H1 (cell line): Measurements from ENCODE around the gene BCAS4. TPM values are rescaled to one million over a fixed set of nuclear protein-coding genes. Genes with fewer than 3 reads are reported as not detected.

Experiments
- CTCF ChIA-PET: fragments of 300-600 bp; sonication (Branson Sonifier 250); formaldehyde crosslinking; loops from one replicate; lab custom pipeline; 2021; ENCODE audit not compliant: partially characterized antibody; lab: Charles Lee
- POLR2A ChIA-PET: fragments of 300-600 bp; sonication (Branson Sonifier 250); formaldehyde crosslinking; loops from one replicate; lab custom pipeline; 2021; ENCODE audit warnings: inconsistent platforms; ENCODE audit not compliant: partially characterized antibody; lab: Charles Lee
- DNase-seq, 2 experiments: peaks; one replicate each; pipeline versions ENCODE4 v3.0.0 to v3.0.0-alpha.2; 2010 to 2022; ENCODE audit warnings: low spot score in 2 of 2, low read depth in 1 of 2, mixed read lengths in 1 of 2
- FAIRE-seq: peaks from 2 replicates; lab custom pipeline; 2011; peaks lifted over from hg19 to GRCh38; lab: Jason Lieb, UNC
- H2AFZ ChIP-seq: 2 replicates; pipeline ENCODE4 v1.8.1; 2012; ENCODE audit warnings: low read length, inconsistent platforms
- H2AK5ac ChIP-seq: 2 replicates; pipeline ENCODE4 v1.6.1; 2013; ENCODE audit warnings: low read depth, low read length
- H2BK120ac ChIP-seq: replicated peaks from 2 replicates; pipeline ENCODE3; 2013; ENCODE audit warnings: low read depth, low read length, inconsistent platforms
- H2BK12ac ChIP-seq: 2 replicates; pipeline ENCODE4 v1.6.1; 2013; ENCODE audit warnings: low read depth, low read length
- H2BK15ac ChIP-seq: 2 replicates; pipeline ENCODE4 v1.6.1; 2013; ENCODE audit warnings: low read length
- H2BK20ac ChIP-seq: 2 replicates; pipeline ENCODE4 v1.6.1; 2013; ENCODE audit warnings: low read length
- H2BK5ac ChIP-seq: 2 replicates; pipeline ENCODE4 v1.6.1; 2013; ENCODE audit warnings: low read depth, low read length
- H3K14ac ChIP-seq: 2 replicates; pipeline ENCODE4 v1.6.1; 2013; ENCODE audit warnings: inconsistent platforms; ENCODE audit not compliant: insufficient read length
- H3K18ac ChIP-seq: 2 replicates; pipeline ENCODE4 v1.6.1; 2013; ENCODE audit warnings: low read length; ENCODE audit errors: extremely low read depth
- H3K23ac ChIP-seq: 2 replicates; pipeline ENCODE4 v1.6.1; 2013; ENCODE audit warnings: inconsistent platforms; ENCODE audit not compliant: insufficient read length
- H3K23me2 ChIP-seq: 2 replicates; pipeline ENCODE4 v1.6.1; 2013; ENCODE audit warnings: low read depth, low read length
- H3K27ac ChIP-seq: 2 replicates; pipeline ENCODE4 v1.6.1; 2011; ENCODE audit warnings: low read depth, low read length, inconsistent platforms
- H3K27me3 ChIP-seq, 4 experiments: replicated peaks in 1 of 4; 1 replicate in 1 of 4; 2 replicates in 3 of 4; pipeline versions ENCODE4 v1.6.1 to v1.8.1; 2011 to 2013; ENCODE audit warnings: low read length in 3 of 4, mild to moderate bottlenecking in 3 of 4, inconsistent platforms in 2 of 4, mixed read lengths in 2 of 4, moderate library complexity in 1 of 4; ENCODE audit not compliant: control insufficient read depth in 3 of 4, insufficient read depth in 3 of 4; ENCODE audit errors: extremely low read depth in 1 of 4
- H3K36me3 ChIP-seq, 4 experiments: 2 replicates each; pipeline versions ENCODE4 v1.6.1 to v1.8.1; 2011 to 2013; ENCODE audit warnings: mild to moderate bottlenecking in 4 of 4, low read length in 3 of 4, moderate library complexity in 2 of 4, control low read depth in 1 of 4, inconsistent platforms in 1 of 4; ENCODE audit not compliant: insufficient read depth in 4 of 4, control insufficient read depth in 2 of 4
- H3K4ac ChIP-seq: replicated peaks from 2 replicates; pipeline ENCODE3; 2013; ENCODE audit warnings: low read length, low read depth, mixed read lengths, inconsistent platforms; ENCODE audit not compliant: insufficient read length
- H3K4me1 ChIP-seq, 4 experiments: replicated peaks in 1 of 4; 1 replicate in 1 of 4; 2 replicates in 3 of 4; pipeline versions ENCODE4 v1.6.1 to v1.8.1; 2011 to 2013; ENCODE audit warnings: low read length in 3 of 4, inconsistent platforms in 2 of 4, mixed read lengths in 1 of 4; ENCODE audit not compliant: insufficient read depth in 4 of 4, control insufficient read depth in 3 of 4
- H3K4me2 ChIP-seq, 2 experiments: 2 replicates each; pipeline versions ENCODE4 v1.6.1 to v1.8.1; 2011 to 2013; ENCODE audit warnings: low read depth in 2 of 2, low read length in 2 of 2, control low read depth in 1 of 2, inconsistent platforms in 1 of 2, mild to moderate bottlenecking in 1 of 2; ENCODE audit not compliant: insufficient read depth in 1 of 2
- H3K4me3 ChIP-seq, 4 experiments: fragments of 200-600, 300-600 bp in 1 of 4; sonication (generic), shearing (Covaris generic), sonication (Bioruptor Twin) in 1 of 4; 2 replicates each; pipeline versions ENCODE4 v1.5.1 to v1.8.1; 2011 to 2016; ENCODE audit warnings: low read length in 4 of 4, low read depth in 3 of 4, control low read depth in 2 of 4, inconsistent platforms in 2 of 4, mild to moderate bottlenecking in 2 of 4, mixed read lengths in 1 of 4, moderate library complexity in 1 of 4; ENCODE audit not compliant: insufficient read depth in 2 of 4; ENCODE audit errors: extremely low read depth in 1 of 4
- H3K56ac ChIP-seq: replicated peaks from 2 replicates; pipeline ENCODE3; 2013; ENCODE audit warnings: low read depth, mild to moderate bottlenecking, mixed read lengths, low read length, inconsistent platforms; ENCODE audit not compliant: insufficient read length
- H3K79me1 ChIP-seq: 2 replicates; pipeline ENCODE4 v1.6.1; 2013; ENCODE audit warnings: low read depth, low read length, control low read depth
- H3K79me2 ChIP-seq, 2 experiments: 2 replicates each; pipeline versions ENCODE4 v1.6.1 to v1.8.1; 2012 to 2013; ENCODE audit warnings: low read length in 2 of 2, mild to moderate bottlenecking in 2 of 2, inconsistent platforms in 1 of 2; ENCODE audit not compliant: insufficient read depth in 2 of 2, control insufficient read depth in 1 of 2
- H3K9ac ChIP-seq, 4 experiments: replicated peaks in 1 of 4; 1 replicate in 1 of 4; 2 replicates in 3 of 4; pipeline versions ENCODE4 v1.6.1 to v1.8.1; 2011 to 2013; ENCODE audit warnings: low read depth in 3 of 4, low read length in 3 of 4, control low read depth in 2 of 4, mild to moderate bottlenecking in 2 of 4, moderate library complexity in 2 of 4, inconsistent platforms in 1 of 4; ENCODE audit errors: extremely low read depth in 1 of 4
- H3K9me3 ChIP-seq, 2 experiments: 2 replicates each; pipeline versions ENCODE4 v1.6.1 to v1.8.1; 2012 to 2013; ENCODE audit warnings: mild to moderate bottlenecking in 2 of 2, moderate library complexity in 2 of 2, control low read depth in 1 of 2, inconsistent platforms in 1 of 2, low read depth in 1 of 2, low read length in 1 of 2, mixed read lengths in 1 of 2; ENCODE audit not compliant: insufficient read depth in 2 of 2
- H4K20me1 ChIP-seq, 2 experiments: replicated peaks in 1 of 2; 2 replicates each; pipeline versions ENCODE3 to v1.8.1; 2011 to 2013; ENCODE audit warnings: inconsistent platforms in 2 of 2, low read length in 2 of 2, mild to moderate bottlenecking in 1 of 2; ENCODE audit not compliant: insufficient read depth in 2 of 2, control insufficient read depth in 1 of 2
- H4K5ac ChIP-seq: 2 replicates; pipeline ENCODE4 v1.6.1; 2013; ENCODE audit warnings: low read length, low read depth, mixed read lengths, inconsistent platforms; ENCODE audit not compliant: insufficient read length
- H4K8ac ChIP-seq: 2 replicates; pipeline ENCODE4 v1.8.0; 2013; ENCODE audit warnings: mild to moderate bottlenecking, moderate library complexity, low read length, inconsistent platforms; ENCODE audit not compliant: insufficient read depth; ENCODE audit errors: extremely low read depth
- H4K91ac ChIP-seq: replicated peaks from 2 replicates; pipeline ENCODE3; 2013; ENCODE audit warnings: low read length, mixed read lengths, inconsistent platforms; ENCODE audit not compliant: insufficient read length
- E2F6 ChIP-seq: IDR thresholded peaks from 2 replicates; pipeline ENCODE4 v1.6.1; 2012; ENCODE audit warnings: inconsistent platforms
- GABPA ChIP-seq: IDR thresholded peaks from 2 replicates; pipeline ENCODE4 v1.6.1; 2011; ENCODE audit warnings: mild to moderate bottlenecking, low read length, moderate library complexity, borderline replicate concordance; ENCODE audit not compliant: insufficient read depth
- KDM1A ChIP-seq: fragments of 200-600, 300-600 bp; sonication (generic); IDR thresholded peaks from 2 replicates; pipeline ENCODE4 v1.7.1; 2016; ENCODE audit warnings: mild to moderate bottlenecking, low read length, borderline replicate concordance
- KDM5A ChIP-seq: fragments of 200-600 bp; IDR thresholded peaks from 2 replicates; pipeline ENCODE4 v1.7.1; 2012; ENCODE audit warnings: mild to moderate bottlenecking, low read length, inconsistent platforms, mixed read lengths
- NANOG ChIP-seq: IDR thresholded peaks from 2 replicates; pipeline ENCODE4 v1.6.1; 2011; ENCODE audit warnings: low read length, low read depth, mild to moderate bottlenecking, inconsistent platforms; ENCODE audit not compliant: insufficient read depth, poor library complexity, severe bottlenecking
- RBBP5 ChIP-seq: IDR thresholded peaks from 2 replicates; pipeline ENCODE4 v1.7.1; 2012; ENCODE audit warnings: low read depth, mild to moderate bottlenecking, inconsistent platforms, low read length, moderate library complexity, borderline replicate concordance
- SIX5 ChIP-seq: IDR thresholded peaks from 2 replicates; pipeline ENCODE4 v1.6.1; 2011; ENCODE audit warnings: mild to moderate bottlenecking, low read depth, low read length
- TAF7 ChIP-seq: optimal IDR thresholded peaks from 2 replicates; pipeline ENCODE3; 2011; ENCODE audit warnings: low read depth, mild to moderate bottlenecking, inconsistent platforms, low read length, moderate library complexity, borderline replicate concordance
- WGBS, 2 experiments: shearing (Covaris generic) in 1 of 2; methylation state at CpG; one replicate each; pipeline versions ENCODE4 v1.1.6 to v1.1.7; 2013 to 2015; ENCODE audit warnings: low lambda C conversion rate in 2 of 2, mixed read lengths in 2 of 2, inconsistent platforms in 1 of 2, low coverage in 1 of 2, missing lambda C conversion rate in 1 of 2; ENCODE audit not compliant: insufficient replicate concordance in 2 of 2, insufficient coverage in 1 of 2, insufficient read length in 1 of 2; ENCODE audit errors: extremely low coverage in 1 of 2, missing lambda C conversion rate in 1 of 2; 5-methylcytosine and 5-hydroxymethylcytosine counted together
- polyA plus RNA-seq, 7 experiments: library from polyadenylated mRNA; depleted of rRNA in 3 of 7; stranded (reverse) in 5 of 7; unstranded in 2 of 7; fragments of >200 nt in 5 of 7; fragments of 200-250 nt in 2 of 7; gene quantifications; 1 replicate in 5 of 7; 2 replicates in 1 of 7; 4 replicates in 1 of 7; pipeline versions ENCODE4 v1.2.1 to v1.2.3, GENCODE V29; 2011 to 2013; ENCODE audit warnings: missing spikeins in 2 of 7, mixed read lengths in 2 of 7
- total RNA-seq: library from RNA; stranded (reverse); fragmentation: NEBNext Ultra II Directional; extraction: Animal tissue kit (Norgen Biotek cat#: 25700); gene quantifications from 2 replicates; pipeline ENCODE4 v1.2.1, GENCODE V29; 2021

The BCAS4 gene
- total and polyA plus RNA-seq, 2 of the 8 experiments (the other 6 are each of a cell fraction or from before 2014, with no cell fraction given): 21.2 to 23.6 TPM

GRCh38 chr20:50845566-50846215 is 50.8 kb downstream of the BCAS4 start:
- H4K91ac ChIP-seq: no peak overlapping the region
- no peaks in the 10 kb centered on the region for H3K79me2 ChIP-seq
- no peak overlapping the region for H3K18ac ChIP-seq
- no peak for TF ChIP-seq SIX5
- no peak for TF ChIP-seq KDM1A
- TF ChIP-seq RBBP5: no peak
- no peak for TF ChIP-seq KDM5A
- no peak for TF ChIP-seq GABPA
- TF ChIP-seq E2F6: no peak
- TF ChIP-seq TAF7: no peak
- TF ChIP-seq NANOG: no peak
- TF ChIP-seq, all 59 proteins: peak for 0
- Histone ChIP-seq H3K9ac (no peak overlapping the region), H3K4me1 (peaks cover 0 to 9% (median 4%) of the 10 kb centered on the region in 4 experiments; a peak in 3 of 7 replicates), H2BK5ac (no peak overlapping the region), H3K4me2 (no peak overlapping the region), H3K79me1 (0 out of 2 replicates have a peak, but pooled peaks cover 2% of the 10 kb centered on the region), H3K36me3 (no peaks in the 10 kb centered on the region; a peak in 1 of 8 replicates), H4K8ac (no peak overlapping the region), H3K27me3 (no peaks in the 10 kb centered on the region), H3K27ac (no peak overlapping the region), H3K4me3 (no peak overlapping the region), H4K20me1 (no peaks in the 10 kb centered on the region), H2BK12ac (no peak overlapping the region), H3K23ac (no peak overlapping the region), H2BK20ac (no peak overlapping the region), H3K9me3 (no peaks in the 10 kb centered on the region), H2BK15ac (no peak overlapping the region), H2AFZ (no peak overlapping the region), H2BK120ac (no peak overlapping the region), H4K5ac (no peak overlapping the region), H3K4ac (no peak overlapping the region), H3K14ac (no peak overlapping the region), H3K56ac (no peak overlapping the region), H3K23me2 (no peaks in the 10 kb centered on the region), H2AK5ac (no peak overlapping the region)
- FAIRE-seq: no peak
- ChIA-PET CTCF (interaction anchor here (0.9 to 1.2 kb wide), 2 partner anchors 42 to 47 kb away, joined by 3 to 4 read pairs; no protein-coding TSS in a partner anchor), POLR2A (interaction anchor here (0.6 to 1.0 kb wide), 2 partner anchors 40 to 53 kb away, joined by 3 read pairs; no protein-coding TSS in a partner anchor)
- 94% methylated on average over 15 of the region's 15 CpGs; no CpG with 5 or more reads in 1 of the 2 experiments for WGBS, 2 experiments
- DNase-seq: no peak
